IMR-90 (cell line): ENCODE measurements around the gene CACNA2D3.

Experiments used
- BHLHE40 ChIP-seq: fragments of 150-350 bp; IDR thresholded peaks from 2 replicates; pipeline ENCODE4 v1.6.1; 2016; ENCODE audit warnings: mild to moderate bottlenecking, low read depth, low read length
- CEBPB ChIP-seq: IDR thresholded peaks from 2 replicates; pipeline ENCODE4 v1.6.1; 2012; ENCODE audit warnings: low read depth, low read length, improper control_type of control experiment
- FOS ChIP-seq: fragments of 150-350 bp; IDR thresholded peaks from 2 replicates; pipeline ENCODE4 v1.6.1; 2016; ENCODE audit warnings: low read depth, low read length
- MAFK ChIP-seq: IDR thresholded peaks from 2 replicates; pipeline ENCODE4 v1.6.1; 2012; ENCODE audit warnings: low read depth, low read length, improper control_type of control experiment
- MAZ ChIP-seq: IDR thresholded peaks from 2 replicates; pipeline ENCODE4 v1.6.1; 2012; ENCODE audit warnings: low read depth, mild to moderate bottlenecking, low read length, improper control_type of control experiment, moderate library complexity, borderline replicate concordance
- NFE2L2 ChIP-seq: fragments of 150-350 bp; IDR thresholded peaks from 2 replicates; pipeline ENCODE4 v1.6.1; 2016; ENCODE audit warnings: low read depth, mild to moderate bottlenecking, low read length
- POLR2A ChIP-seq: IDR thresholded peaks from 2 replicates; pipeline ENCODE4 v1.6.1; 2012; ENCODE audit warnings: mild to moderate bottlenecking, low read depth, low read length
- SMC3 ChIP-seq: fragments of 150-350 bp; IDR thresholded peaks from 2 replicates; pipeline ENCODE4 v1.6.1; 2016; ENCODE audit warnings: low read depth, mild to moderate bottlenecking, antibody characterized with exemption, low read length, moderate library complexity
- TF ChIP-seq, protein P1 (sequence below): conservative IDR thresholded peaks from 2 replicates; pipeline ENCODE4 v1.5.1; 2012; ENCODE audit warnings: mild to moderate bottlenecking, low read depth, low read length, improper control_type of control experiment

- TF ChIP-seq, protein P1, sequence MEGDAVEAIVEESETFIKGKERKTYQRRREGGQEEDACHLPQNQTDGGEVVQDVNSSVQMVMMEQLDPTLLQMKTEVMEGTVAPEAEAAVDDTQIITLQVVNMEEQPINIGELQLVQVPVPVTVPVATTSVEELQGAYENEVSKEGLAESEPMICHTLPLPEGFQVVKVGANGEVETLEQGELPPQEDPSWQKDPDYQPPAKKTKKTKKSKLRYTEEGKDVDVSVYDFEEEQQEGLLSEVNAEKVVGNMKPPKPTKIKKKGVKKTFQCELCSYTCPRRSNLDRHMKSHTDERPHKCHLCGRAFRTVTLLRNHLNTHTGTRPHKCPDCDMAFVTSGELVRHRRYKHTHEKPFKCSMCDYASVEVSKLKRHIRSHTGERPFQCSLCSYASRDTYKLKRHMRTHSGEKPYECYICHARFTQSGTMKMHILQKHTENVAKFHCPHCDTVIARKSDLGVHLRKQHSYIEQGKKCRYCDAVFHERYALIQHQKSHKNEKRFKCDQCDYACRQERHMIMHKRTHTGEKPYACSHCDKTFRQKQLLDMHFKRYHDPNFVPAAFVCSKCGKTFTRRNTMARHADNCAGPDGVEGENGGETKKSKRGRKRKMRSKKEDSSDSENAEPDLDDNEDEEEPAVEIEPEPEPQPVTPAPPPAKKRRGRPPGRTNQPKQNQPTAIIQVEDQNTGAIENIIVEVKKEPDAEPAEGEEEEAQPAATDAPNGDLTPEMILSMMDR = no peak
- TF ChIP-seq SMC3 (no peak), CEBPB (no peak), POLR2A (no peak), NFE2L2 (no peak), MAZ (no peak), BHLHE40 (no peak), MAFK (no peak), FOS (no peak)
Measured at GRCh38 chr3:54303517-54304375, 181.4 kb downstream of the CACNA2D3 start.
